GM18907 (cell line): ENCODE data around the gene CCDC85B.

Experiments used
- ATAC-seq: cut with Tn5 transposase; IDR thresholded peaks from one replicate; pipeline ENCODE4 v1.9.1; 2021; ENCODE audit warnings: mild to moderate bottlenecking, moderate library complexity; ENCODE audit not compliant: unreplicated experiment

The CCDC85B gene

GRCh38 chr11:65857500-65857852, 33.0 kb upstream of the CCDC85B start:
- peak; percentile 7 for ATAC-seq

DNA sequence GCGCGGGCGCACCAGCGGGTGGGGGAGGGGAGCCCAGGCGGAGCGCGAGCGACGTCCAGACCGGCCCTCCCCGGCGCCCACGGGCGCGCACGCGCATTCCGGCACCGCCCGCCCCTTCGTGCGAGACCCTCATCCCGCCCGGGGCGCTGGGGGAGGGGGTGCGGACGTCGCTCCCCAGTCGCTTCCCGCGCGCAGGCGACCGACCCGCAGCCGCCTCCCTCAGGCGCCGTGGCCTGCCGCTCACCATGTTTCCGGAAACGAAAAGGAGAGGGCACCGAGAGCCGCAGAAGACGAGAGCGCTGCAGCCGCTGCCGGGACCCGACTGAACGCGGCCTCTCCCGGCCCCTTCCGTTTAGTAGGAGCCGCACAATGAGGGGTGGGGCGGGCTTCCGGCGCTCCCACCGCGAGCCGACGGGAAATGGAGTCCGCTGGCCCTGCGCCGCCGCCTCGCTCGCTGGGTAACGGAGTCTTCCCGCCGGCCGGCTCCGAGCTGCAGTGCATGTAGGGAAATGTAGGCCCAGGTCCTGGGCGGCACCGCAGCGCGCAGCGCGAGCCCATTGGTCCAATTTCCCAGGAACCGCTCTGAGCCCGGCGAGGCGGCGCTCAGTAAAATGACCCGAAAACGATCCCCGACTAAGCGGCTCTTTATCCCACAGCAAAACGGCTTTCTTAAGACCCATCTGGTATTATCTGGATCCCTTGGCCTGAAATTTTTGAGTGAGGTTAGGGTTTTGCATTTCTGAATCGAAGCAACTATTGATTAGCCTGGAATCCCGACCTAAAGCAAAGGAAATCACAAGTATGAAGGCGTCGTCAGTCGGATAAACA, 32.4 kb upstream of the CCDC85B start, which contains the start of gene CFL1:
CFL1 (minus strand) TSS at position 328 of the 828 bp plus-strand sequence; CDS start at position 247, 81 bp downstream.
- peak; percentile 48 for ATAC-seq

DNA sequence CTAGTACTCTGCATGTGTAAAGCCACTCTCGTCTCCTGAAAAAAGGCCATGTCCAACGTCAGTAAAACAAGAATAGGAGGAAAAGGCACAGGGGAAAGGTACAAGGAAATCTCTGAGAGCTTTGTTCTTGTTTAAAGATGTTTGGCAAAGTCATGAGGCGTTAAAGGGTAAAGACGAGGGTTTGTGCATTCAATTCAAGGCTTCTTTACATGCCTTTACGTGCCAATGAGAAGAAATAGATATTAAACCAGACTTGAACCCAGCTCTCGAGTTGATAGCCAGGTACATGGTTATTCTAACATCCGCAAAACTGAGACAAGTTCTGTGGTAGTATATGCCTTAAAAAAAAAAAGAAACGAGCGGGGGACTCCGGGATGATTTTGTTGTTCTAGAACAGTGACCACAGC, 31.8 kb upstream of the CCDC85B start:
- no peak for ATAC-seq

GRCh38 chr11:65859095-65859811, 31.2 kb upstream of the CCDC85B start:
- peak; percentile 58 for ATAC-seq

DNA sequence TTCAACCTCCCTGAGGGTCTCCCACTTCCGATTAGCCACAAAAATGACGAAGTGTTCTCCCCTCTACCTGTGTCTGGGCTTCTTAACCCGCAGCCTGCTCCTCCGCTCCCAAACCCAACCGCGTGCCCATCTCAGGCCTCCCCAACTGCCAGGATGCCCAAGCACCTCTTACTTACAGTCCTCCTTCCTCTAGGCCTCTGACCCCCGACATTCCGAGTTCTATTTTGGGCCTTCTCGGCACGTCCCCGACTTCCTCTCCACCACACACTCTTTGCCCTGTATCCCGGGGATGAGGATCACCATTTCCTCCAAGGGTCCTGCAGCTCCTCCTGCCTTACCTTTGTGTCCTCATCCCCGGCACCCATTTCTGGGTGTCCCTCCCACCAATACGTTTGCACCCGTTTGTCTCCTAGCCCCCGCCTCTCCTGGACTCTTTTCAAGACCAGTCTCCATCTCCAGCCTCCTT, 30.6 kb upstream of the CCDC85B start:
- ATAC-seq, result no peak

- peak; percentile 34 for ATAC-seq
These were observed 30.0 kb upstream of the CCDC85B start, which contains the start of gene MUS81 for GRCh38 chr11:65860278-65861164. TSS of gene MUS81 (plus strand) at chr11:65860433. CDS start at chr11:65860754, 321 bp downstream.

DNA sequence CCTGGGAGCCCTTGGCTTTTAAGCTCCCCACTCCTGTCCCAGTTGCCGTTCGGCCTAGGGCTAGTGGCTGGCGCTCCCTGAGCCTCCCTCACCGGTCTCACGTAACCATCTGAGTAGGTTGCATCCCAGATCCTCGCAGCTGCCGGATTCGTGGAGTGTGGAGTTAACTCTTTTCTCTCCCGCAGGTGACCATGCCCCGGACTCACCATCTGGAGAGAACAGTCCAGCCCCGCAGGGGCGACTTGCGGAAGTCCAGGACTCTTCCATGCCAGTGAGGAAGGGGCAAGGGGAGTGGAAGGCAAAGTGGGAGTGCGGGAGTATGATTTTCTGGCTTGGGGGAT, 29.3 kb upstream of the CCDC85B start:
- ATAC-seq, result no peak

DNA sequence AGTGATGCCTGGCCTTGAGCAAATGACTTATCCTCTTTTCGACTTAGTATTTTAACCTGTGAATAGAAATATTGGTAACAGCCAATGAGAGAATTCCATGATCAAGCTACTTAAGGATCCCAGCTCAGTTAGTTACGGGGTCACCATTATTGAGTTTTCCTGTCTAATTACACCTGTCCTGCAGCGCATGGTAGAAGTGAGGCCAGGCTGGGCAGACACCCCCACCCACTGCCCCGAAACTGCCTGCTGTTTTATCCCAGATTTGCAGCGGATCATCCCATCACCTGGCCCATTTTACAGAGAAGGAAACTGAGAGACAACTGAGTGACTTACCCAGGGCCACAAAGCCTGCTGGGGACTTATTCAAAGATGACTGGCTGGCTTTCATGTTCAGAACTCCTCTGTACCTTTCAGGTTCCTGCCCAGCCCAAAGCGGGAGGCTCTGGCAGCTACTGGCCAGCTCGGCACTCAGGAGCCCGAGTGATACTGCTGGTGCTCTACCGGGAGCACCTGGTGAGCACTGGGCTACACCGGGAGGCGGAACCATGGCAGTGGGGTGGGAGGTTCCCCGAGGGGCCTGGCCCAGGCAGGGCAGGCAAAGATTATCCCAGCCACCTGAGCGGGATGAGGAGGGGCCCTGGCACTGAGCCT, 28.8 kb upstream of the CCDC85B start:
- no peak for ATAC-seq

DNA sequence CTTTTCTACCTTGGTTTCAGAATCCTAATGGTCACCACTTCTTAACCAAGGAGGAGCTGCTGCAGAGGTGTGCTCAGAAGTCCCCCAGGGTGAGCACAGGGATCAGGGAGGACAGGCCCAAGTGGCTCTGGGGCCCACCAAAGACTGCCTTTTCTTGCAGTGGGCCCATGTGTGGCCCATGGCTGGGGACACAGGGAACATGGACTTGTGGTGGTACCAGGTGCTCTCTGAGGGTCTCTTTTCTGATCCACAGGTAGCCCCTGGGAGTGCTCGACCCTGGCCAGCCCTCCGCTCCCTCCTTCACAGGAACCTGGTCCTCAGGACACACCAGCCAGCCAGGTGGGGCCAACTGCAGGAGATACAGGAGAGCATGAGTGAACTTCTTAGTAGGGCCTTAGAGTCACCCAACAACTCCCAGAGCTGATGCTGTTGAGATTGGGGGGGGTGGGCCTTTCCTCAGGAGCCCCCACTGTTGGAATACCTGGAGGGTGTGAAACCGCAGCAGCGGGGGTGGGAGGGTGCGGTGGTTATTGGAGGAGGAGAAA, 28.2 kb upstream of the CCDC85B start:
- ATAC-seq, result no peak

DNA sequence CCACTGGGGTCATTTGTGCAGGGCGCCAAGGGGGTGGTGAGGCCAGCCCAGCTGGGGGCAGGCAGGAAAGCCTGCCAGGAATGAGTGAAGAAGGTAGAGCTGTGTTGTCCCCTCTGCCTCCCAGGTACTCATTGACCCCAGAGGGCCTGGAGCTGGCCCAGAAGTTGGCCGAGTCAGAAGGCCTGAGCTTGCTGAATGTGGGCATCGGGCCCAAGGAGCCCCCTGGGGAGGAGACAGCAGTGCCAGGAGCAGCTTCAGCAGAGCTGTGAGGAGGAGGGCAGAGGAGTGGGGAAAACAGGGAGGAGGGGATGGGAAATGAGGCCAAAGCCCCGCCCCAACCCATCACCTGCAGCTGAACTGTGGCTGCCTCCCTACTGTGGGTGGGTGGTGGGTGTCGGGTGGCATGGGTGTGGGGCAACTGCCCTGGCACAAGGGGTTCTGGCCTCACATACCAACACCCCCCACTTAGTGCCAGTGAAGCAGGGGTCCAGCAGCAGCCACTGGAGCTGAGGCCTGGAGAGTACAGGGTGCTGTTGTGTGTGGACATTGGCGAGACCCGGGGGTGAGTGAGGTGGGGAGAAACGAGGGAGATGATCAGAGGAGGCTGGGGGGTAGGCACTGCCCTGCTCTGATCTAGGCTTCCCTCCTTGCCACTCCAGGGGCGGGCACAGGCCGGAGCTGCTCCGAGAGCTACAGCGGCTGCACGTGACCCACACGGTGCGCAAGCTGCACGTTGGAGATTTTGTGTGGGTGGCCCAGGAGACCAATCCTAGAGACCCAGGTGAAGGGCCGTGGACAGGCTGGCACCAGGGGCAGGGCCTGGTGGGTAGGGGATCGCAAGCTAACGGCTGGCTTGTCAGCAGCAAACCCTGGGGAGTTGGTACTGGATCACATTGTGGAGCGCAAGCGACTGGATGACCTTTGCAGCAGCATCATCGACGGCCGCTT, 27.3 kb upstream of the CCDC85B start:
- ATAC-seq, result no peak

DNA sequence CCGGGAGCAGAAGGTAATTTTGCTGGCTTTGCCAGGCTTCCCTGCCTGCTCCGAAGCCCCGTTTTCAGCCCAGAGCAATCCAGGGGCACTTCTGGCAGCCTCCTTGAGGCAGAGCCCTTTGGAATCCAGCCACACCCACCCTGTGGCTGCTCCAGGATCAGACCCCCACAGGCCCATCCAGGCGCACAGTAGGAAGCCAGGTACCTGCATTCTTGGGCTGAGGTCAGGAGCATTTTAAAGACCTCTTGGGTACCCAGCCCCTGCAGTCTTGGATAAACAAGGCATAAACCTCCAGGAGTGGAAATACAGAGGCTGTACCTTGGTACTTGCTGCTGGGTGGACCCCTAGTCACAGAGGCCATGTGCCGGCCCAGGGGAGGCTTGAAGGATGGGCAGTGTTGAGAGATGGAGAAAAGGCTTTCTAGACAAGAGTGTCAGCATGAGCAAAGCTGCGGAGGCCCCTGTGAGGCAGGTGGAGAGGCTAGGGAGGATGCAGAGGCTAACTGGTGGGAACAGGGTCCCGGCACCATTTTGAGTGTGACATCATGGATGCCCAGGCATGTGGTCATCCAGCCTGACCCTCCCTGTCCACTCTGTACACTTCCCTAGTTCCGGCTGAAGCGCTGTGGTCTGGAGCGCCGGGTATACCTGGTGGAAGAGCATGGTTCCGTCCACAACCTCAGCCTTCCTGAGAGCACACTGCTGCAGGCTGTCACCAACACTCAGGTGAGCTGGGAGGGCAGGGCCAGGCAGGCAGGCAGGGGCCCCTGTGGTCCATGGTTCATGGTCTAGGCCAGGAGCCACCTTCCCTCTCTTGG, 26.4 kb upstream of the CCDC85B start:
- no peak for ATAC-seq

- no peak for ATAC-seq
These were observed 25.6 kb upstream of the CCDC85B start for GRCh38 chr11:65864706-65865471.

- ATAC-seq, result no peak
These were observed 24.8 kb upstream of the CCDC85B start for GRCh38 chr11:65865550-65866172.

- no peak for ATAC-seq
These were observed 23.8 kb upstream of the CCDC85B start for GRCh38 chr11:65866509-65867283.

- no peak for ATAC-seq
These were observed 23.0 kb upstream of the CCDC85B start for GRCh38 chr11:65867284-65868071.
